NCI-H1105 treated with DMSO at 0.1 percent for 48 hours (cell line): ENCODE data around the gene NOS3.
A peak's percentile ranks its signal among the peaks of the same experiment; 100 is the strongest.

Experiments
- DNase-seq: peaks from one replicate; lab custom pipeline; 2025; lab: John Stamatoyannopoulos, UW

NOS3 gene

GRCh38 chr7:150964593-150965111 is 26.2 kb upstream of the NOS3 start:
- DNase-seq = no peak

DNA sequence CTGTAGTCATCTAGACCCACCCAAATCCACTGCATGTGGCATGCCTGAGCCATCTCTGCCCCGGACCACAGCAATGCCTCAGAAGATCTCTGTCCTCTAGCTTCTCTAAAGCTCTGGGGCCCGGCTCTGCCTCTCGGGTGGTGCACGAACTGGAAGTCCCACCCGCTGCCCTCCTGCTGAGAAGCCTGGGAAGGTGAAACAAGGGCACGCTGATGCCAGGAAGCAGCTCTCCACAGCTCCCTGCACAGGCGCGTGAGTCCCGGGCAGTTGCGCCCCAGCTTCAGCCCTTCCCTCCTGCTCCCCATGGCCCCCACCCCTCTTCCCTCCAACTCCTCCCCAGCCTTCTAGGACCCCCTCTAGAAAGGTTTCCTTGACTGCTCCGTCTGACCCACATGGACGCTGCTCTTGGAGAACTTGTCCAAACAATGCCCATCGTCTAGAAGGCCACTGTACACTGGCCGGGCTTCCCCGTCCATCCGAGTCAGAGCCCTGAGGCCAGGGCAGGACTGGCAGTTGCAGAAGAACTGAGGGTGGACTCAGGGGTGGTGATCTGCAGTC is 25.5 kb upstream of the NOS3 start:
- DNase-seq = no peak

GRCh38 chr7:150966002-150966401 is 24.8 kb upstream of the NOS3 start:
- DNase-seq = no peak

GRCh38 chr7:150967349-150967748 is 23.5 kb upstream of the NOS3 start:
- DNase-seq = no peak

- no peak for DNase-seq
Observed at GRCh38 chr7:150968056-150968733, 22.6 kb upstream of the NOS3 start.

DNA sequence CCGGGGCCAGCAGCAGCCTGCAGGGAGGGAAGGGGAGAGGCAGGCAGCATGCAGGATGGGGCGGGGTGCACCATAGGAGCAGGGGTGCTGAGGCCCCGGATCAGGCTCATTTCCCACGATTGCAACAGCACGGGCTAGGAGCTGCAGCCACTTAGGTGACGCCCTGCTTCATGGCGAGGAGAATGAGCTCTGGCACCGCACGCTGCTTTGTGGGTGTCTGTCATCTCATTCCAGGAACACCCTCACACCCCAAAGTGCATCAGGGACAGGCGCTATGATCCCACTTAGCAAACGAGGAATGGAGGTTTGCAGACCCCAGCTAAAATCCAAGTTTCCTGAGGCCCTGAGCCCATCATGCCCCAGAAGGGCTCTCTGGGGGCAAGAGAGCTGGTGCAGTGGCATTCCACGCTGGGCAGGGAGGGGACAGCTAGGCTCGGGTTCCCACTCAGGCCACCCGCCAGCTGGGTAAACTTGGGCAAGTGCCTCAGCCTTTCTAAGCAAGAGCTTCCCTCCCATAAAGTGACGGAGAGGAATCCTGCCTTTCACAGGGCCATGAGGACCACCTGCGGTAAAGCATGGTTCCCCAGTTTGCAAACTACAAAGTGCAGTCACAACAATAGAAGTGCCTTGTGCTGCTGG is 22.0 kb upstream of the NOS3 start:
- no peak for DNase-seq

GRCh38 chr7:150969475-150969874 is 21.3 kb upstream of the NOS3 start:
- no peak for DNase-seq

DNA sequence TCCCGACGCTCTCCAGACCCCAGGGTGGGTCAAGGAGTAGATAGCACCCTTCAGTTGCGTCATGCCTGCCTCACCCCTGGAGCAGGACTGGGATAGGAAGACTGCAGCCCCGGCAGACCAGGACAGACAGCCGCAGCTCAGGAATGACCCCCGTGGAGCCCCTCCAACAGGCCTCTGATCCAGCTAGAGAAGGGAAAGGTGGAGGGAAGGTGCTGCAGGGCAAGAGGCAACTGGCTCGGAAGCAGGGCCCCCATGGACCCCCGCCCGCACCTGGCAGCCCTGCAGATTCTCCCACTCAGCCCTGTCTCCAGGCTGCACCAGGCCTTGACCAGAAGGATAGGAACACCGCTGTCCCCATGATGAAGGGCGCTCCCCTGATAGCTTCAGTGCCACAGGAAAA is 20.4 kb upstream of the NOS3 start:
- no peak for DNase-seq

DNA sequence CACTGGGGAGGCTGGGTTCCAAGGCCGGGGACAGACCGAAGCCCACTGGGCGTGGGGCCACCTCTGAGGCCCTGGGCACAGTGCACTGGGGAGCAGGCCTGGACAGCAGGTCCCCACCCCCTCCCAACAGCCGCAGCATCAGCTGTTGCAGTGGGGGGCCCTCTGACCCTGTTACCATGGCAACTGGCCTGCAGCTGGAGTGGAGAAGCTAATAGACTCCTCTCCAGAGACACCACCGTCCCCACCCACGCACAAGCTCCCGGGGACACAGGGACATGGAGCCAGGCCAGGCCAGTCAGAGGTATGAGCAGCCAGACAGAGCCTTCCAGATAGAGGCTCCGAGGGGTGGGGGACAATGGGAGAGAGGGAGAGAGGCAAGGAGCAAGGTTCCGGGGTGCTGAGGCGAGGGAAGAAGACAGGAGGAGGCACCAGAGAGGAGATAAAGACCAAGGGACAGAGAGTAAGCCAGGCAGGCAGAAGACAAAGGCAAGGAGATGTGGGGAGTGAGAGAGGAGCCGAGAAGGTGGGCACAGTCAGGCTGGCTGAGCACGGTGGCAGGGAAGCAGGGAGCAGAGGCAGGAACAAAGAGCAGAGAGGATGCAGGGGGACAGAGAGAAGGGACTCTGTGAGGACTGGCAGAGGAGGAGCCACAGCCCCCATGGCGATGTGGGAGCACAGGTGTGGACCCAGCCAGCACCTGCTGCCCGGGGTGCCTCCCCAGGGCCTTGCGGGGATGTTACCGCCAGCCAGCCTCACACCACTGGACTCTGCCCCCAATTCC is 19.4 kb upstream of the NOS3 start:
- peak; percentile 72 for DNase-seq

GRCh38 chr7:150972023-150972468 is 18.8 kb upstream of the NOS3 start:
- peak; percentile 73 for DNase-seq

GRCh38 chr7:150972741-150973140 is 18.1 kb upstream of the NOS3 start:
- no peak for DNase-seq

DNA sequence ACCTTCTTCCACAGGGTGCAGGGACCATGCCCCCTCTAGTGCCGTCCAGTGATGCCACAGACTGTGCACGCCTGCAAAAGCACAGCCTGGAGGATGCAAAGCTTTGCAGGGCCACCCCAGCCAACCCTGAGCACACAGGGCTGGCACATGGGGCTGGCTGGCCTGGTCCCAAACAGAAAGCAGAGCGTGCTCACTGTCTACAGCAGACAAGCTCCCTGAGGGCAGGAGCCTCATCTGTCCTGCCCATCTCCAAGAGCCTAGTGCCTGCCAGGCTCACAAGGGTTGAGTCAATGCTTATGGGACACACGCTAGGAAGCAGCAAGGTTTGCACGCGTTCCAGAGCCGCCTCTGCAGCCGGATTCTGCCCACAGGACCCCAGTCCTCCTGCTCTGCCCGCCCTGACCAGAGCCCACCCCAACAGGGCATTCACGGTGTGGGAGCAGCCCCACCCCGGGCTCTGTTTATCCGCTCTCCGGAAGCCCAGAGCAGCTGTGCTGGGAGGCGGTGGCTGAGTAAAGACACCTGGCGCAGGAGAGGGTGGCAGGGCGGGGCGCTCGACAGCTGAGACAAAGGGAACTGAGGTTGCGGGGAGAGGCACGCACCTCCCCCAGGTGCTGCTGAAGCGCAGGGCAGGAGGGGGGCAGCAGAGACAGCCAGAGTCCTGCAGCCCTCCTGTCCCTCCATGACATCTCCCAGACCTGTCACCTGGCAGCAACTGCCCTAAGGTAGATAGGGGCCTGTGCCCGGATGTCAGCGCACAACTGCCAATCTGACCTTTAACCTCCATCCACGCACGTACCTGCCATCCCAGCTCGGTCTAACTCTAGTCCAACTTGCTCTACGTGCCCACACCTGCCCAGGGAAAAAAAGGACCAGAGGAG is 17.0 kb upstream of the NOS3 start:
- peak; percentile 78 for DNase-seq

DNA sequence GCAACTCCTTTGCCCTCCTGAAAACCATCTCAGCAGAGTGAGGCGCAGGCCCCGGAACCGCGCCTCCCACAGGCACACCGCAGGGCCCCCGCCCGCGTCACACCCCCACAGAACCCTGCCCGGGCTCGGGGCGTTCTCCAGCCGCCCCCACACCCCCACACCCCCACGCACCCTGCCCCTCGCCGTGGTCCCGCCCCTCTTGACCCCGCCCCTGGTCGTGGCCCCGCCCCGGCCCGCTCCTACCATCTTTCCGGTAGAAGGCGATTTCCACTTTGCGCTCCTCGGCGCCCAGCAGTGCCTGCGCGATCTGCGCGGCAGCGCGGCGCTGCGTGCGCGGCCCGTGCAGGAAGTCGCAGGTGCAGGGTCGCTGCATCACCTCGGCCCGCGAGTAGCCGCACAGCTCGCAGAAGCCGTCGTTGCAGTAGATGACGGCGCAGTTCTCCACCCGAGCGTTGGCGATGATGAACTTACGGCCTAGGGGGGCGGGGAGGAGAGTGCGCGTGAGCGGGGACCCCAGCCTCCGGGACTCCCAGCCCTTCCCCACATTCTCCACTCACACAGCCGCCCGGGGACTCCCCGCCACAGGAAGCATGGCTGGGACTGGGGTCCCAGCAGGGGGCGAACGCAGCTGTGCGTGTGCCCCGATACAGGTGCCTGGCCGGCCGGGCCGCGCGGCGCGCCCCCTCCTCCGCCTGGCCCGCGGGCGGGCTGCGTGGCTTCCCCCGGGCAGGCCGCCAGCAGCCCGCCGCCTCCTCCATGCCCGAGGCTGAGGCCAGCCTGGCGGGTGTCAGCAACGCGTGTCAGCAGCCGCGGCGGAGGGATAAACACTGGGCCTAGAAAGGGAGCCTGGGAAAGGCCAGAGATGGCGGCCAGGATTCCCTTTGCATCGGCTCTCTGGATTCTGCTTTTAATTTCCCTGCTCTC is 16.1 kb upstream of the NOS3 start:
- peak; percentile 69 for DNase-seq

DNA sequence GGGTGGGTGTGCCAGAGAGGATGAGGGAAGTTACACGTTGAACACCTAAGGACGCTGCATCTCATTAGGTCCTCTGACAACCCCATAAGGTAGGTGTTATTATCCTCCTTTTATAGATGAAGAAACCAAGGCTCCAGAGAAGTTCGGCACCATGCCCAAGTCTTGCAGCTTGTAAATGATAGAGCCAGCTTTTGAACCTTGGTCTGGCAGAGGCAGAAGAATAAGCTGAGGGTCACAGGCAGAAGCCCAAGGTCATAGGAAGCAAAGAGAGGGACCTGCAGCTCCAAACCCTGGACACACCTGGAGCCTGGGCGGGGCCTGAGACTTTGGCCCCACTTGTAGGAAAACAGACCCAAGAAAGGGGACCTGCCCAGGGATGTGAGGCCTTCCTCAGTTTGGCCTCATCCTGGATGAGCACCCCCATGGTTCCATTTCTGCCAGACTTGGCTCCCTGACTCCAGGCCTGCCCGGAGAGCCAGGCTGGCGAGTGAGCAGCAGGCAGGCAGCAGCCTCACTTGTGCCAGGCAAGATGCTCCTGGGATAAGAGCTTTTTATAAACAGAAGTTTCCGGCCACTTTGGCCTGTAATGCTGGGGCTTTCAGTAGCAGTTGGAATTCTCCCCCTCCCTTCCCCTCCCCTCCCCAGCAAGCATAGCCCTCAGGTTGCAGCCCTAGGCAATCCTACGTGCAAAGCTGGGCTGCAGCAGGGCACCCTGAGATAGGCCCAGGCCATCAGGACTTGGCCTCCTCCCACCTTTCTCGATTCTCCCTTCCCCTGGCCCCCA is 15.1 kb upstream of the NOS3 start:
- DNase-seq = no peak

DNA sequence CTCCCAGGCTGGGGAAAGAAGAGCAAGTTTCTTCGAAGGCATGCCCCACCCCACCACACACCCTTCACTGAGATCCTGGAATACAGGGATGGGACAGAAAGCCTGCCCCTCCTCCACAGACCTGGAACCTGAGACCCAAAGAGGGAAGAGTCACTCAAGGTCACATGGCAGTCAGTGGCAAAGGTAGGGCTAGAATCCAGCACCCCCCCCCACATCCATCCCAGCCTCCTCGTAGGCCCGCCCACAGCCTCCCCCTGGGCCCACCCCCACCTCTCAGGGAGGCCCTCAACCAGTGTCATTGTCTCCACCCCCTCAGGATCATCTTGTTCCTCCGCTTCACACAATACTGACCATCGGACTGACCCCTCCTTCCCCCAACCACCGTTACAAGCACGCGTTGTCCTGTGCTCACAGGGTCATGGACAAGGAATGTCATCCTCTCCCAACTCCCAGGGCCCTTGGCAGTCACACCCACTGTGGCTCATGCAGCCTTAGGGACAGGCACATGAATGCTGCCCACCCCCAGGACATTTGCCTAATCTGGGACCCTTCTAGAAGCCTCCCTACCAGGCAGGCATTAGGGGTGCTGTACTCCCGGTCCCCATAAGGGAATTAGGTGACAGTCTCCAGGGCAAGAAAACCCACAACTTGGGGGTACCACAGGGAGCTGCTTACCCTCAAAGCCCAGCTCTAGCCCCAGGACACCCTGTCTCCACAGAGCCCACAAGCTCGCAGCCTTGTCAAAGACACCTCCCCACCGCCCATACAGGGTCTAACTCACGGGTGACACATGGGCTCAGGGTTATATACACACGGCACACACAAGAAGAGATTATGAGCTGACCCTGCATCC is 14.1 kb upstream of the NOS3 start:
- no peak for DNase-seq

- no peak for DNase-seq
Observed at GRCh38 chr7:150977382-150978125, 13.3 kb upstream of the NOS3 start.

DNA sequence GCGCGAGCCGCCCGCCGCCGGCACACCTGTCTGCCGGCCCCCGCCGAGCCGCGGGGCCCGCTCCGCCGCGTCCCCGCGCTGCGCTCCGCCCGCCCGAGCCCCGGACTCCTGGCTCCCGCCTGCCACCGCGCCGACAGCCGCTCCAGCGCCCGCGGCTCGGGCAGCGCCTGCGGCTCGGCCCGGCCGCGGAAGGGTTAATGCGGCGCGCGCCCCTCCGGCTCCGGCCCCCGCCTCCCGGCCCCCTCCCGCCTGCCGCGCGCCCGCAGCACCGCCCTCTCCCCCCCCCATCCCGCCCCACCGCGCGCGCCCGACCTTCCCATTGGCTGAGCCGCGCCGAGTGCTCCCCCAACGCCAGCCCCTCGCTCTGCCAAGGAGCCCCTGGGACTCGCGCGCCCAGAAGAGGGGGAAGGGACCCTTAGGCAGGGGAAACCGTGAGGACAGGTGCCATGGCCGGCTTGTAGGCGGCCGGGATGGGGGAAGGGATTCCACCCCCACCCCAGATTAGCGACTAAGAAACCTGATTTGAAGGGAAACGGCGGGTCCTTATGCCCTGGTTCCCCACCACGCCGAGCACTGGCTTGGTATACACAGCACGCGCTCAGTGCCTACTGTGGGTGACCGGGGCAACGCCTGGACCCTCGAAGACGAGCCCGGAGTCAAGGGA is 12.6 kb upstream of the NOS3 start, which contains the start of gene KCNH2:
Gene KCNH2, minus strand, starts transcription at position 196 of the 664 bp plus-strand sequence. CDS start 408 bp downstream, outside the sequence.
- DNase-seq = peak; percentile 89
